GM12892 (cell line): ENCODE measurements around the gene USP47.

Experiments used
- DNase-seq: peaks from one replicate; pipeline ENCODE4 v3.0.0; 2011; ENCODE audit not compliant: insufficient read length
- FAIRE-seq: peaks from 2 replicates; lab custom pipeline; 2011; peaks lifted over from hg19 to GRCh38; lab: Jason Lieb, UNC
- POLR2A ChIP-seq: IDR thresholded peaks from 2 replicates; pipeline ENCODE4 v1.6.1; 2011; ENCODE audit warnings: low read depth, low read length, control low read depth
- POLR2AphosphoS5 ChIP-seq: IDR thresholded peaks from 2 replicates; pipeline ENCODE4 v1.6.1; 2011; ENCODE audit warnings: low read depth, low read length, control low read depth
- TAF1 ChIP-seq: IDR thresholded peaks from 2 replicates; pipeline ENCODE4 v1.6.1; 2011; ENCODE audit warnings: low read depth, mild to moderate bottlenecking, control low read depth, low read length, borderline replicate concordance

The USP47 gene

DNA sequence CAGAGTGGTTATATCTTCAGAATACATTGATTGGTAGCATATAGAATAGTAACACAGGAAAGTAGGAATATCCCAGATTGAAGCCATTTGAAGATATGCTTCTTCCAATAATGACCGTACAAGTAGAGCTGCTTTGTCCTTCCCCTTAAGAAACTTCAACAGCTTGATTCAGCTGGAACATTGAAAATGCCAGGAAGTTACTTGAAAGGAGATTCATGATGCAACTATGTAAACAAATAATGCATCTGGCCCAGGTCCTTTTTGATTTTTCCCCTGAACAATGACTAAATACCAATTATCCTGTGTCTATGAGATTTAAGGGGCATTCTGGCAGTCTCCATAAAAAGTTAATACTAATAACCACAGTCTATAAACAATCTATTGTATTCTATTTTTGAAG, 163.7 kb downstream of the USP47 start:
- TF ChIP-seq POLR2AphosphoS5, result no peak
- TF ChIP-seq TAF1, result no peak
- no peak for TF ChIP-seq POLR2A
- DNase-seq (no peak), FAIRE-seq (no peak)

DNA sequence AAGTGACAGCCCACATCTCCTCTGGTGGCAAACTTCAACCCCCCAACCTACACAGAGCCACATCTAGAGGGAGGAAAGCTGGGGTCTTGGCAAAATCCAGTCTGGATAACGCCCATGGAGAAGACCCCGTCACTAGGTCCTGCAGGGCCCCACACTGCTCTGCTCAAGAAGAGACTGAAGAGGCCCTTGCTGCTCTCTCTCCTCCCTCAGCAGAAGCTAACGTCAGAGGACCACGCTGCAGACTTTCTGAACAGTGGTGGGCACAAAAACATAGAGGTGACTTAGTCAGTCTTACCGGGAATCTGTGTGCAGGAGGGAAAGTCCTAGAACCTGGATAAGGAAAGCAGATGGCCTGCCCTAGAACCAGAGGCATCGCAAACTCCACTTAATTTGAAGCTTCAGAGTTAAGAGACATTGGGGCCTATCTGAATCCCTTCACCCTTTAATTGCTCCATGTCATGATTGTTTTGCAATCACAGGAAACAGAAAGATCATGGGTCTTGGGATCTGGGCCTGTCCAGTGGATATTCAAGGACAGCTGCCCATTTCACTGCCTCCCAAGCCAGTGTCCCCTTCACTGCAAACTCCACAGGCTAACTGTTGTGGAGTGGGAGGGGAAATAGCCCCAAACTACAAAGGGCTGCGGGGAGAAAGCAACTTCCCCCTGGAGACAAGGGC, 164.9 kb downstream of the USP47 start:
- DNase-seq (no peak), FAIRE-seq (no peak)
- TF ChIP-seq POLR2A, result no peak
- no peak for TF ChIP-seq TAF1
- no peak for TF ChIP-seq POLR2AphosphoS5

GRCh38 chr11:12007230-12007593, 165.4 kb downstream of the USP47 start:
- TF ChIP-seq POLR2A (no peak), POLR2AphosphoS5 (no peak), TAF1 (no peak)
- FAIRE-seq (no peak), DNase-seq (no peak)

DNA sequence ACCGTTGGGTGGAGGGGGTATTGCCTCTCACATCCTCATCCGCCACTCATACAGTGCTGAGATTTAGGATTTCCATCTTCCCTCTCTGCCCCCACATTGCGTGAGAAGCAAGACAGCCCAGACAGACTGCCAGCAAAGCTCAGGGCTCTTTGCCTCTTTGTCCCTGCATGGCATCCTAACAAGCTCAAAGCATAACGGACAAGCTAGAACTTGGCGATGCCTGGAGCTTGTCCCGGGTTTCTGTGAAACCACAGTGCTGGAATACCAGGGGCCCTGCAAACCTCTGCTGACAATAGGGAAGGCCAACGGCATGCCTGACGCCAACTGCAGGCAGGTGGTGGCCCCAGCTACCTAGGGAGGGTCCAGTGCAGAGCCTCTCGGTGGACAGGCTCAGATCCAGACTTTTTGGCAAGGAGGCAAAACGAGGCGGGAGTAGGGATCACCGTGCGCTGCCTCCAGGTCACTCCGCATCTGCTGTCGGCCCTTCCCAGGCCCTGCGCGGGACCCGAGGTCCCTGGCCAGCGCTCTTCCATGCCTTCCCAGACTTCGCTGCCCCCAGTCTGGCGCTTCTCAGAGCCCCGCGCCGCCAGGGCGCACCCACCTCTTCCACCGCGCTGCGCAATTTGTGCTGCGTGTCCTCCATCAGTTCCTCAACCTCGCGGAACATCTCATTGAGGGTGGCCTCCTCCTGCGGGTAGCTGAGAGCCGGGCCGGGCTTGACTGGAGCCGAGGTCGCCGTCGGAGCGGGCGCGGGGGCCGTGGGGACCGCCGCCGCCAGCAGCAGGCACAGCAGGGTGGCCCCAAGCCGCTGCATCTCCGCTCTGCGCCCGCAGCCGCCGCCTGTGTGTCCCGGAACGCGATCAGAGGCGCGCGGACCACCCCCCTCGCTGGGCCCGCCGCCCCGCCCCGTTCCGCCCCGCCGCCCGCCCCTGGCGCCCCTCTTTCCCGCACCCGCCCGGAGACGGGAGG, 166.3 kb downstream of the USP47 start, which contains the start of gene DKK3:
Gene DKK3 (minus strand): TSS at position 858 of the 969 bp plus-strand sequence. CDS start 44 bp downstream, at position 814.
- no peak for DNase-seq
- no peak for FAIRE-seq
- TF ChIP-seq TAF1 (no peak), POLR2AphosphoS5 (no peak), POLR2A (no peak)
